ENCODE results near the gene CAP2.

The CAP2 gene, protein sequence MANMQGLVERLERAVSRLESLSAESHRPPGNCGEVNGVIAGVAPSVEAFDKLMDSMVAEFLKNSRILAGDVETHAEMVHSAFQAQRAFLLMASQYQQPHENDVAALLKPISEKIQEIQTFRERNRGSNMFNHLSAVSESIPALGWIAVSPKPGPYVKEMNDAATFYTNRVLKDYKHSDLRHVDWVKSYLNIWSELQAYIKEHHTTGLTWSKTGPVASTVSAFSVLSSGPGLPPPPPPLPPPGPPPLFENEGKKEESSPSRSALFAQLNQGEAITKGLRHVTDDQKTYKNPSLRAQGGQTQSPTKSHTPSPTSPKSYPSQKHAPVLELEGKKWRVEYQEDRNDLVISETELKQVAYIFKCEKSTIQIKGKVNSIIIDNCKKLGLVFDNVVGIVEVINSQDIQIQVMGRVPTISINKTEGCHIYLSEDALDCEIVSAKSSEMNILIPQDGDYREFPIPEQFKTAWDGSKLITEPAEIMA

DNA sequence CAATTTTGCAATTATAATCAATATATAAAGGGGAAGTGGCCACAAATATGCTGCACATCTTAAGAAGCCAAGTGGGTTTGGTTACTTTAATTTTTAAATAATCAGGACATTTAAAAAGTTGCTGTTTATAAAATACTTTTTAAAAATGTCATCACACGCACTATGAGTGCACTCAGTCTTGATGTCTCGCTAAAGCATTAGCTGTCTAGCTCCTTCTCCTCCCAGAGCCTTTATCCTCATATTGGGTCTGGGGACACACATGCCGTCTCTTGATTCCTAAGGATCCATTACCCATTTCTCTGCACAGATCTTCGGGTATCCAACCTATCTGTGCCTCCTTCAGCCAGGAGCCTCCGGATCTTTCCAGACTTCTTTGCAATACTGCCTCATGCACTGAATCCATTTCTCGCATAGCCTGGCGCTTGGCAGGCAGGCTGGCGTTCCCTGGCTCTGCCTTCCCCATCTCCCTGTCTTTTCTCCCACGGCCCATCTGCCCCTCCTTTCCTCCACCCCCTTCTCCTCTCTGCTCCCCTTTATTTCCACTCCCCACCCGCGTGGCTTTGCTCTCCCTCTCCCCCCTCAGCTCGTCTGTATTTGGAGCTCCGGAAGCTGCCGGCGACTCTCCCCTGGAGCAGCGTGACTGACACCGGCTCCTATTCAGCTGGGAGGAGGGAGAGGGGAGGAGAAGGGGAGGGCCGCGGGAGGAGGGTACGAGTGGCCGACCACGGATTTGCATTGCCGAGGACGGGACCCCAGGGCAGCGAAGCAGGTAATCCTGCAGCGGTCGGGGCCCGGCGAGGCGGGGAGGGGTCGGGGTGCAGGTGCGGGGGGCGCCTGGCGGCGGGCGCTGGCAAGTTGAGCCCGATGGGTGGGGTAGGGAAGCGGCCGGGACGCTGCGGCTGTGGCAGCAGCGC is at the start of gene CAP2:
Gene CAP2, plus strand, starts transcription at position 618 of the 914 bp plus-strand sequence. CDS start 27,961 bp downstream, outside the sequence.
- DNase-seq (ENCODE audit: low spot score): no peak

DNA sequence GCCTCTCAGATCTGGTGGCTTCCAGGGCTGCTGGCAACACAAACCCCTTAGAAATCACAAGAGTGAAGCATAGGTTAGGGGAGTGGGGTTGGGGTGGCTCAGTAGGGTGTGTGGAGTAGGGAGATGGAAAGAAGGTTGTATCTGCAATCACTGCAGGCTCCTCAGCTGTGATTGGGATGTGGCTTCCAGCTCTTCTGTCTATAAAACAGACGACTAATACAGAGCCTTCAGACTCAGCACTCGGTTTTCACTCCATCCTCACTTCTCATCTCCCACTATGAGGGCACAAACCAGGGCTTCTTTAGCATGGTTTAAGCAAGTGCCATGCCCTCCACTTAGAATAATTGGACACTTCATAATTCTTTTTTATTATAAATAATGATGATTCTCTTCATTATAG is 46.4 kb upstream of the CAP2 start:
- DNase-seq (ENCODE audit: low spot score): no peak

DNA sequence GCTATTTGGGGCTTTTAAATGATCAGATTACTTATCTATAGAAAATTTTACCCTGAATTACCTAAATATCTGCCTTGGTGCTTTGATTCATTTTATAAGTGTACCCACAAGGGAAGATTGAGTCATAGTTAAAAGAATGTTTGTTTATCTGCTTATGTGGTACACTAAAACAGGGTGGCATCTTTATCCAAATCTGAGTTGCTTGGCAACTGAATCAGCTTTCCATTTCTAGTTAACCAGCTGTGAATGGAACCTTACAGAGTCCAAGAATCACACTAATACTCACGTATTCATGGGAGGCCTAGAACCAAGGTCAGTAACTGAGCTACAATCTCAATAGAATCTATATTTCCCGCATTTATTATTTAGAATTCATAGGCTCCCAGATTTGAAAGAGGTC is 44.0 kb upstream of the CAP2 start:
- DNase-seq (ENCODE audit: low spot score): no peak

DNA sequence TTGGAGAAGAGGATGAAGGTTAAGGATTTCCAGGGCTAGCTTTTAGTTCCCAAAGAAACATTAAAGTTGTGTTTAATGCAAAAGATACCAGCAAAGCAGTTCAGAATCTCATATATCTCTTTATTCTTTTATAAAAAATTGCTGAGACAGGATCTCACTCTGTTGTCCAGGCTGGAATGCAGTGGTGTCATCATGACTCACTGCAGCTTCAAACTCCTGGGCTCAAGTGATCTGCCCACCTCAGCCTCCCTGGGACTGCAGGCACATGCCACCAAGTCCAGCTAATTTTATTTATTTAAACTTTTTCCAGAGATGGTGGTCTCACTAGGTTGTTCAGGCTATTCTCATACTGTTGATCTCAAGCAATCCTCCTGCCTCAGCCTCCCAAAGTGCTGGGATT is 41.1 kb upstream of the CAP2 start:
- DNase-seq (ENCODE audit: low spot score): no peak

DNA sequence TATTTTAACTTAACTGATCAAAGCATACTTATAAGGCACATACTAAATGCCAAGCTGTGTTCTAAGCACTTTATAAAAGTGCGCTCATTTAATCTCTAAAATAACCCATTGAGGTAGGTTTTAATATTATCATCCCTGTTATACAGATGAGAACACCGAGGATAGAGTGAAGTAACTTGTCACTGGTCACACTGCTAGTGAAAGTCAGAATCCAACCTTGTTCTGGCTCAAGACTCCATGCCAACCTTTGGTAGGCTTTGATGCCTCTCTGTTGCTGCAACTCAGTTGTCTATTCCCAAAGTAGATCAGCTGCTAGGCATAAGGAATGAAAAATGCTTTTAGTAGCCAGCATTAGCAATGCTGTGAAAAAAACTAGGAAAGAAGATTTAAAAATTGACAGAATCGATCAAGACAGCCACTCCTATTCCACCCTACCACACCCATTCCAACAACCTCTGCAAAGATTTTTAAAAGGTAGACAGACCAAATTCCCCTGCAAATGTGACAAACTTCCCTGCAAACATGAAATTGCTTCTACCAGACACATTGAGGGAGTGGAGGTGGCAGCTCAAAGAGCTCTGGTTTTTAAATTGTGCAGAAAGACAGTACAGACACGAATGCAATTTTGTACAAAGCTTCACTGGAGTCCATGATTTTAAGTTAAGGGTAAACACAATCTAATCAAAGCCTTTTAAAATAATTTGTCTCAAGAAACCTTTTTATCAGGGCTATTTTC is 39.8 kb upstream of the CAP2 start:
- DNase-seq (ENCODE audit: low spot score): no peak

DNA sequence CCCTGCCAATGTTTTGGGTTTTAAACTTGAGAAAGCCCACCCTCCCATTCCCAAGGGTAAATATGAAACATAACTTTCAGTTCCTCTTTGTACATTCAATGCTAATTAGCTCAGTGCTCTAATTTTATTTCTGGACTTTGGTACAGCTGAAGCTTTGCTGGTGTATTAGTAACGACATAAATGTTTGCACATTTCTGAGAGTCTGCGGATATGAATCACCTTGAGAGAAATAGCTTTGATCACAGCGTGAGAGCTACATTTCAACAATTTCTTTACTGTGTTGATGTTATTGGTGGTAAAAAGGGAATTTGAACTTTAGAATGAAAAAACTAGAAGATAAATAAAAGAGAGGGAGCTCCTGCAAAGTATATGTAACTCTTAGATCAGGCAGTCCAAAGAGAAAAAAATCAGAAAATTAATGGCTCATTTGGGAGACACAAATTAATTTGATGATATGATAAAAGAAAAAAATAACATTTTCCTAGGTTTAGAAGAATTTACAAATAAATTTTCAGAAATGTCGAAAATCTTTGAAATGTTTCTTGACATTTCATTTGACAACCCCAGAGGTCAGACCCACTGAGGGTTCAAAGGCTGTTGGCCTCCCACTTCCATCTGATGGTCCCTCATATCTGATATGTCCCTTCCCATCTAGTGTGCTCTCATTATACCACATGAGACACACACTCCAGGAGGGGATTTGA is 38.5 kb upstream of the CAP2 start:
- no peak for DNase-seq (ENCODE audit: low spot score)

DNA sequence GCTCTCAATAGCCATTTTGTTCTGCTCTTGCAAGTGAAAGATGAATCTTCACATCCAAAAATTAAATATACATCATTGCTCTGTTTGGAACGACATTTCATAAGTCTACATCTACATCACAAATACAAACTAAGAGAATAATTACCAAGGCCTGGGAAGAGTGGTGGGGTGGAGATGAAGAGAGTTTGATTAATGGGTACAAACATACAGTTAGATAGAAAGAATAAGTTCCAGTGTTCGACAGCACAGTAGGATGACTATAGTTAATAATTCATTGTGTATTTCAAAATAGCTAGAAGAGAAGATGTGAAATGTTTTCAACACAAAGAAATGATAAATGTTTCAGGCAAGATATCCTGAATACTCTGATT is 38.0 kb upstream of the CAP2 start:
- DNase-seq (ENCODE audit: low spot score): no peak

DNA sequence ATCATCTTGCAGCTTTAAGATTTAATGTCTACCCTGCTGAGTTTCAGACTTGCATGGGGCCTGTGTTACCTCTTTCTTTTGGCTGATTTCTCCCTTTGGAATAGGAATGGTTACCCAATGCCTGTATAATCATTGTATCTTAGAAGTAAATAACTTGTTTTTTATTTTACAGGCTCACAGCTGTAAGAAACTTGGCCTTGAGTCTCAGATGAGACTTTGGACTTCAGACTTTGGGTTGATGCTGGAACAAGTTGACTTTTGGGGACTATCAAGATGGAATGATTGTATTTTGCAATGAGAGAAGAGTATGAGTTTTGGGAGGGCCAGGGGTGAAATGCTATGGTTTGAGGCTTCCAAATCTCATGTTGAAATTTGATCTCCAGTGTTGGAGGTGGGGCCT is 34.9 kb upstream of the CAP2 start:
- no peak for DNase-seq (ENCODE audit: low spot score)

DNA sequence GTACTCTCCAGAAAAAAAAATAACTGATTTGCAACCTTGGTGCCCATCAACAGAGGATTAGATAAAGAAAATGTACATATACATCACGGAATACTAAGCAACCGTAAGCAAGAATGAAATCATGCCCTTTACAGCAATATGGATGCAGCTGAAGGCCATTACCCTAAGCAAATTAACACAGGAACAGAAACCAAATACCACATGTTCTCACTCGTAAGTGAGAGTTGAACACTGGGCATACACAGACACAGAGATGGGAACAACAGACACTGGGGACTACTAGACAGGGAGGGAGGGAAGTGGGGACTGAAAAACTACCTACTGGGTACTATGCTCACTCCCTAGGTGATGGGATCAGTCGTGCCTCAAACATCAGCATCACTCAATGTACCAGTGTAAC is 32.8 kb upstream of the CAP2 start:
- no peak for DNase-seq (ENCODE audit: low spot score)

DNA sequence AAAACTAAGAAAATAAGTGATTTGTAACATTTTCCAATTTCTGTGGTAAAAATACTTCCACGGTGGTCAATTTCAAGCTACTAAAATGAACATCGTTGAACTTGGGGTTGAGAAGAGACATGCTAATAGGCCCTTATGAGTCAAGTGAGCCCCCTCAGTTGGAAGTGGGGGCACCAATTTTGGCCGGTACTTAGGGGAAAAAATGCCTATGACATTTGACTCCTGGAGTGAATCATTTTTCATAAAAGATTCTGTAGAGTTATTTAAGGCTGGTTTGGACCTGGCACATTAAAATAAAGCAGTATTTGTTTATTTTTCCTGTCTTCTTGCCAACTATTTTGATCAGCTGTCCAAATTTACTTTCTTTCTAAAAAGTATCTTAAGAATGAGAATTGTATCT is 32.4 kb upstream of the CAP2 start:
- DNase-seq (ENCODE audit: low spot score): no peak

DNA sequence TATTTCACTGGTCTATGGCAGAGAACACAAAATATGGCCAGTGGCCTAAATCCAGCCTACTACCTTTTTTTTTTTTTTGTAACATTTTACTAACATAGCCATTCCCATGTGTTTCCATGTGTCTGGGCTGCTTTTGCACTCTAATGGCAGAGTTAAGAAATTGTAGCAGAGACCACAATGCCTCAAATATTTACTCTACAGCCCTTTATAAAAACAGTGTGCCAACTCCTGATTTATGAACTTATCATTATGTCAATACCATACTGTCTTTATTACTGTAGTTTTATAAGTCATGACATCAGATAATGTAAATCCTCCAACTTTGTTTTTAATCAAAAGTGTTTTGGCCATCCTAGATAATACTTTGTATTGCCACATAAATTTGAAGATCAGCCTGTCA is 27.4 kb upstream of the CAP2 start:
- DNase-seq (ENCODE audit: low spot score): no peak

DNA sequence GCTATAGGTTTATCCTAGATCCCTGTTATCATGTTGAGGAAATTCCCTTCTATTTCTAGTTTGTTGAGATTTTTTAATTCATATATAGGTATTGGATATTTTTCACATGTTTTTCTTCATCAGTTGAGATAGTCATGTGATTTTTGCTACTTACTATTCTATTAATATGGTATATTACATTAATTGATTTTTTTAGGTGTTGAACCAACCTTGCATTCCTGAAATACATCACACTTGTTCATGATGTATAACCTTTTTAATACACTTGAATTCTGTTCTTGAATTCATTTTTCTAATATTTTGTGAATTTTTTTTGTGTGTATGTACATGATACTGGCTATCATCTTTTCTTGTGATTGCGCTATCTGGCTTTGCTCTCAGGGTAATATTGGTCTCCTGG is 25.5 kb upstream of the CAP2 start:
- DNase-seq (ENCODE audit: low spot score): no peak

DNA sequence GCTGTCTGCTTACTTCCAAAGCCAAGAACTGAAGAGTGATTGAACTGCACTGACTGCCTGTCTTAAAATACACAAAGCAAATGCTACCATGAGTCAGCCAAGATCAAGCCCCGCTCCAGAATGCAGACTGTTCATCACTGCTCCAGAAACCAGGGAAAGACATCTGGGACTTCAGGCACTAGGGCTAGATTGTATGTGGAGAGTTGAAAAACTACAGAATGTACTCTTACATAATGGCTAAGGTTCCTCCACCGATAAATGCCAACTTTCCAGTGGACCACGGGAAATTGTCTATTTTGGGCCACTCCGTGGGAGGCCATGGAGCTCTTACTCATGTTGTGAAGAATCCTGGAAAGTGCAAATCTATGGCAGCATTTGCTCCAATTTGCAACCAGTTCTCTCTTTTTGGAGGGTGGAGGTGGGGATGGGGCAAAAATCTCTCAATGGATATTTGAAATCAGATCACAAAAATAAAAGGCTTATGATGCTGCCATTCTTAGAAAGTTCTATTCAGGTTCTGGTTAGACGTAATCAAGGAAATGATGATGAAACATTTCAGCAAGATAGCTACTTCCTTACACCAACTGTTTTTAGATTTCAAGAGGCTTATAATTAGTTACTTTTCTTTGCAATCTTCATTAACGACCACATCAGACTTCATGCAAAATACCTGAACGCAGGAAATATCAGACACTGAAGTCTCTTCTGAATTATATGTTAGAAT is 11.8 kb upstream of the CAP2 start:
- no peak for DNase-seq (ENCODE audit: low spot score)

DNA sequence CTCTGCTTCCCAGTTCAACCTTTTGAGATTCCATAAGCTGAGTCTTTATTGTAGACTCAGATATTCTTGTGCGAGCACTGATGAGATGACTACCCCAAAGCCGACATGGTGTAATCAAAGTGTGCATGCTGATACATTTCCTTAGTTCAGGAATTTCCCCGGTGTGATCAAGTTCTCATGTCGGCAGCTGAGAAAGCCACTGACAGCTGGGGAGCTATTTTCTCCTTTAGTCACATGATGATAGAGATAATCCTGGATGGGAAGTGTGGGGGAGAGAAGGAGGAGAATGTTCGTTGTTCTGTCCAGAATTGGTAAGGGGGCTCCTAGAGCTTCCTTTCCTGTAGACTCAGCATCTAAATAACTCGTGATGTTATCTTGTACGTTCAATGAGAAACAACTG is 7.7 kb upstream of the CAP2 start:
- no peak for DNase-seq (ENCODE audit: low spot score)

DNA sequence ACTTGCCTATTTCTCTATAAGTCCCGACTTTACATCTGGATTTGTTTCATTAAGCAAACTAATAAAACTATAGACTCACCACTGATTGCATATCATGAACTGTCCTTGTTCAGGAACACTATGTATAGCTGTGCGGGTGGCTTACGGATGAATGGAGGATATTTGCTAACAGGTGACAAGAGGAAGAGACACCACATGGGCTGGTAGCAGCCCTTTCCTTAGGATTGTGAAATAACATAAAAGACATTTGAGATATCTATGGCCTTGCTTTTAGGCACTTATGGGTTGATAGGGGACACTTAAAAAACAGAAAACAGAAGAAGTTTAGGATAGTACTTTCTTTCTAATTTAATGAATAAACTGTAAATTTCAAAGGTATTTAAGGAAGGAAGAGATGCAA is 5.0 kb upstream of the CAP2 start:
- no peak for DNase-seq (ENCODE audit: low spot score)

DNA sequence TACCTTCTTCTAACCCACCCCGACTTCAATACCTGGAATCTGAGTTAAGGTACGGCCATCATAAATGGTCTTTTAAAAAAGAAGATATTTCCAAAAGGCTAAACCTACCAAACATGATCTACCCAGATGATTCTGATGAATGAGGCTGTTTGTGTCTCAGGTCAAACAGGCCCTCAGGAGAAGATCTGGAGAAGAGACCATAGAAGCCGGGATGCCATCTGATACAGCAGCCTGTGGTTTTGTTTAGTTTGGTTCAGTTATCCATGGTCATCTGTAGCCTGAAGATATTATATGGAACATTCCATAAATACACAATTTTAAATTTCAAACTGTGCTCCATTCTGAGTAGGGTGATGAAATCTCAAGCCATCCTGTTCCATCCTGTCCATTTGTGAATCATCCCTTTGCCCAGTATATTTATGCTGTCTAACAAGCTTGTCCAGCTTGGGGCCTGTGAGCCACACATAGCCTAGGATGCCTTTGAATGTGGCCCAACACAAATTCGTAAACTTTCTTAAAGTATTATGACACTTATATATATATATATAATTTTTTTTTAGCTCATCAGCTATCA is 4.0 kb upstream of the CAP2 start:
- DNase-seq (ENCODE audit: low spot score): no peak

DNA sequence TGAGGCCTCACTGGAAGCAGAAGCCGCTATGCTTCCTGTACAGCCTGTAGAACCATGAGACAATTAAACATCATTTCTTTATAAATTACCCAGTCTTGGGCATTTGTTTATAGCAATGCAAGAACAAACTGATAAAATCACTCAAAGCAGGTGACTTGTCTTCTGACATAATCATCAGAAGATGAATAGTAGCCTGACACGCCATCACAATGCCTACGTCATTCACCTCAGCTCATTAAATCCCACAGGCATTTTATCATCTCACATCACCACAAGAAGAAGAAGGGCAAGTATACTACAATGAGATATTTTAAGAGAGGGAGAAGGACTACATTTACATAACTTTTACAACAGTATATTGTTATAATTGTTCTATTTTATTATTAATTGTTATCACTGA is 3.1 kb upstream of the CAP2 start:
- DNase-seq (ENCODE audit: low spot score): no peak

DNA sequence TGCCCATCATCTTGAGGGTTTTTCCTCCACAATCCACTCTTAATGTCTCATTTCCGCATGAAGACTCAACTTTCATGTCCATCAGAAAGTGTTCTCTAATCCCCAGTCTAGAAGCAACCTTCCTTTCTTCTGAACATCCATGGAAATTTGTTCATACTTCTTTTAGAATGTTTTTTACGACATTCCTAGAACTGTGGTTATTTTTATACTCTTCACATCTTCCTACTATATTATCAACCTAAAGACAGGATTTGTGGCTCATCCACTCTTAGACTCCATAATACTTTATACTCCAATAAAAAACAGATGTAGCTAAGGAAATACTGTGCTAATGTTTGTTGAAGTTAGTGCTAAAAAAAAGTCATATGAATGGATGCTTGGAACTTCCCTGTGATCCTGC is 1.4 kb upstream of the CAP2 start:
- no peak for DNase-seq (ENCODE audit: low spot score)

DNA sequence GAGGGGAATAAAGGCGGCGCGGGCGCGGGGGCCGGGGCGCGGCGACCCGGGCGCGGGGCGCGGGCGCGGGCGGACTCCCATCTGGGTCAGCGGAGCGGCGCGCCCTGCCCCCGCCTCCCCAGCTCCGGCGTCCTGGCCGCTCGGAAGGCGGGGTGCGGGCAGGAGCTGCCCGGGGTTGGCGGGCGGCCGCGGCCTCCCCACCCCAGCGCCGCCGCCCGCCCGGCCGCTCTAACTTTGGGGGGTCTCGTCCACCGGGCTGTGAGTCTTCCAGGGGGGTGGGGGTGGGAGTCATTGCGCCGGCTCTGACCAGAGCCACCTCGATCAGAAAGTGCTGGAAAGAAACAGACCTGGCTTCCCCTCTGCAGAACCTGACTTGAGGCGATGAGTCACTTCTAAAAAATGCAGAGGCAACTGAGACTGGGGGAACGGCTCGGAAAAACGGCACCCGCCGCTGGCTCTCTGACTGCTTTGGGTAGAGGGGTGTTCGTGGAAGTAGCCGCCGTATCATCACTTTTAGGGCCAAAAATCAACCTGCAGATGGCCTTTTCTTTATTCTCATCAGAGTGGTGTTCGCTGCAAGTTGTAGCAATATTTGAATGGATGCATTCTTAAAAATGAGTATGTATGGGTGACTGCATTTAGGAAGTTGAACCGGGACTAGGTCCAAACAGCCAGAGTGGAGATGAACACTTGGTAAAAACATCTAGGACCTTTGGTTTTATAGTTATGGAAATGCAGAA is 667 bp downstream of the CAP2 start:
- no peak for DNase-seq (ENCODE audit: low spot score)

DNA sequence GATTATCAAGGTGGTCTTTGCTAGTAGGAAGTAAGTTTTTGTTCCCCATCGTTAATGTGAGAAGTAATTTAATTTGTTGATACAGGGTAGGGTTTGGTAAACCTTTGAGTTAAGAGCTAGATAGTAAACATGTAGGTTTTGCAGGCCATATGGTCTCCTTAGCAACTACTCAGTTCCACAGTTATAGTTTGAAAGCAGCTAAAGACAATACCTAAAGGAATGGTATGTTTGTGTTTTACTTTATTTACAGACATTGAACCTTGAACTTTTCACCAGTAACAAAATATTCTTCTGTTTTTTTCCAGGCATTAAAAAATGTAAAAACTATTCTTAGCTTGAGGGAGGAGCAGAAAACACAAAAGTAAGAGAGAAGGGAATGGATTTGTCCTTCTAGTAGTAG is 1.7 kb downstream of the CAP2 start:
- DNase-seq (ENCODE audit: low spot score): no peak
